Left ventricle myocardium superior (tissue), 1 donor: ENCODE data around the gene ARHGAP8. TPM values are rescaled to one million over a fixed set of nuclear protein-coding genes. Genes with fewer than 3 reads are reported as not detected.
A peak's percentile ranks its signal among the peaks of the same experiment; 100 is the strongest.

Experiments used
- ATAC-seq: fragments of 200-7000 bp; cut with Tn5 transposase; one replicate; pipeline ENCODE4 v1.9.1; 2020; ENCODE audit warnings: mild to moderate bottlenecking, moderate library complexity
- DNase-seq: peaks from one replicate; pipeline ENCODE4 v3.0.0-alpha.2; 2020
- intact Hi-C: fragments of 100-400 bp; cut with micrococcal nuclease; formaldehyde crosslinking; loops from one replicate; pipeline ENCODE4 v1.11.0; 2022
- long read RNA-seq: library from polyadenylated mRNA; unstranded; transcript quantifications from one replicate; pipeline ENCODE4 v2.0.0, GENCODE V29; 2021
- total RNA-seq: library from RNA; stranded (reverse); fragmentation: NEBNext Ultra II Directional; extraction: Animal tissue kit (Norgen Biotek cat#: 25700); gene quantifications from one replicate; pipeline ENCODE4 v1.2.1, GENCODE V29; 2021
- donor health status: DM: no; HTN: yes; CAD: no; lungs with severe emphysema.

The ARHGAP8 gene
- total RNA-seq: not detected
- long read RNA-seq: 0 reads

GRCh38 chr22:44752285-44753188 is at the start of gene ARHGAP8:
ARHGAP8 (plus strand) TSS chr22:44752575; CDS start chr22:44786528, 33,953 bp downstream.
- intact Hi-C loops: no loop called here
- DNase-seq: no peak
- no peak for ATAC-seq

GRCh38 chr22:44703255-44703870 is 49.0 kb upstream of the ARHGAP8 start:
- intact Hi-C loops: no loop called here
- no peak for DNase-seq
- no peak for ATAC-seq

GRCh38 chr22:44704159-44705021 is 48.0 kb upstream of the ARHGAP8 start:
- ATAC-seq (no peak), DNase-seq (no peak)
- intact Hi-C loops: no loop called here

- intact Hi-C loops: no loop called here
- no peak for DNase-seq
- no peak for ATAC-seq
These were observed 47.4 kb upstream of the ARHGAP8 start for GRCh38 chr22:44705022-44705297.

GRCh38 chr22:44706488-44706887 is 45.9 kb upstream of the ARHGAP8 start:
- intact Hi-C loops: no loop called here
- no peak for DNase-seq
- no peak for ATAC-seq

GRCh38 chr22:44707178-44707577 is 45.2 kb upstream of the ARHGAP8 start:
- ATAC-seq: no peak
- intact Hi-C loops: no loop called here
- no peak for DNase-seq

- DNase-seq: no peak
- intact Hi-C loops: no loop called here
- ATAC-seq: no peak
These were observed 44.6 kb upstream of the ARHGAP8 start for GRCh38 chr22:44707752-44708151.

GRCh38 chr22:44709881-44710392 is 42.4 kb upstream of the ARHGAP8 start:
- ATAC-seq (no peak), DNase-seq (no peak)
- intact Hi-C loops: no loop called here

- no peak for ATAC-seq
- intact Hi-C loops: no loop called here
- no peak for DNase-seq
These were observed 41.7 kb upstream of the ARHGAP8 start for GRCh38 chr22:44710474-44711240.

- DNase-seq: no peak
- ATAC-seq: no peak
- intact Hi-C loops: no loop called here
These were observed 41.2 kb upstream of the ARHGAP8 start for GRCh38 chr22:44711241-44711560.

- DNase-seq: no peak
- ATAC-seq: no peak
- intact Hi-C loops: no loop called here
These were observed 40.5 kb upstream of the ARHGAP8 start for GRCh38 chr22:44711690-44712555.

GRCh38 chr22:44712962-44713361 is 39.4 kb upstream of the ARHGAP8 start:
- intact Hi-C loops: no loop called here
- no peak for ATAC-seq
- no peak for DNase-seq

GRCh38 chr22:44714703-44715350 is 37.5 kb upstream of the ARHGAP8 start:
- DNase-seq (no peak), ATAC-seq (peak; percentile 23)
- intact Hi-C loops: no loop called here

- DNase-seq (no peak), ATAC-seq (no peak)
- intact Hi-C loops: no loop called here
These were observed 34.0 kb upstream of the ARHGAP8 start for GRCh38 chr22:44718418-44718817.

- DNase-seq (peak; percentile 57), ATAC-seq (peak; percentile 64)
- intact Hi-C loops: no loop called here
These were observed 32.6 kb upstream of the ARHGAP8 start for GRCh38 chr22:44719586-44720368.

GRCh38 chr22:44721213-44721612 is 31.2 kb upstream of the ARHGAP8 start:
- DNase-seq: no peak
- no peak for ATAC-seq
- intact Hi-C loops: no loop called here

GRCh38 chr22:44722611-44723010 is 29.8 kb upstream of the ARHGAP8 start:
- DNase-seq: no peak
- no peak for ATAC-seq
- intact Hi-C loops: no loop called here
